Testis (tissue), 3 donors: ENCODE results near the gene MMAB. TPM values are rescaled to one million over a fixed set of nuclear protein-coding genes. Genes with fewer than 3 reads are reported as not detected.

ENCODE experiments used
- DNase-seq: peaks from one replicate; pipeline ENCODE4 v3.0.0-alpha.2; 2019
- H3K27ac ChIP-seq, 2 donors: fragments of 200-600 bp; sonication (generic); one replicate each; pipeline ENCODE4 v1.5.1; 2019
- H3K27me3 ChIP-seq: fragments of 200-600 bp; sonication (generic); one replicate; pipeline ENCODE4 v1.5.1; 2019
- H3K36me3 ChIP-seq: fragments of 200-600 bp; sonication (generic); one replicate; pipeline ENCODE4 v1.5.1; 2017; ENCODE audit warnings: low read depth; ENCODE audit errors: missing control alignments
- H3K4me1 ChIP-seq: fragments of 200-600 bp; sonication (generic); one replicate; pipeline ENCODE4 v1.5.1; 2019
- H3K4me3 ChIP-seq, 2 donors: fragments of 200-600 bp; sonication (generic); one replicate each; pipeline ENCODE4 v1.5.1; 2017 to 2019
- H3K9me3 ChIP-seq: fragments of 200-600 bp; sonication (generic); one replicate; pipeline ENCODE4 v1.5.1; 2017
- POLR2A ChIP-seq: fragments of 450-650 bp; IDR thresholded peaks from one replicate; pipeline ENCODE4 v1.6.1; 2017; ENCODE audit warnings: antibody characterized with exemption, mild to moderate bottlenecking, moderate library complexity
- WGBS, 2 donors: methylation state at CpG; one replicate each; pipeline ENCODE4 v1.1.5; 2018; 5-methylcytosine and 5-hydroxymethylcytosine counted together
- intact Hi-C: fragments of 100-400 bp; cut with DNase I; formaldehyde crosslinking; loops from one replicate; pipeline ENCODE4 v1.15.1; 2023; ENCODE audit warnings: low total_unique reads
- polyA plus RNA-seq: library from polyadenylated mRNA; stranded (reverse); fragments of 350-450 nt; fragmentation: Illumina TruSeq; extraction: RNeasy Lipid Tissue Mini Kit (QIAGEN cat#74804); gene quantifications from one replicate; pipeline ENCODE4 v1.2.3, GENCODE V29; 2014; ENCODE audit warnings: low read depth, low replicate concordance; ENCODE audit not compliant: insufficient read depth
- total RNA-seq, 2 donors: library from RNA; depleted of rRNA; stranded (reverse); fragments of >200 nt; gene quantifications; one replicate each; pipeline ENCODE4 v1.2.3, GENCODE V29; 2016
- TF ChIP-seq, protein P1 (sequence below), 3 experiments: fragments of 450-650 bp in 2 of 3; fragments of 200-600 bp in 1 of 3; sonication (generic) in 1 of 3; IDR thresholded peaks; one replicate each; pipeline ENCODE4 v1.5.1; 2016 to 2019; ENCODE audit warnings: antibody characterized with exemption in 3 of 3, mild to moderate bottlenecking in 2 of 3, moderate library complexity in 1 of 3

The MMAB gene
- total and polyA plus RNA-seq, 3 donors from 2014 or later, result 23.6 to 45.2 (median 26.4) TPM

DNA sequence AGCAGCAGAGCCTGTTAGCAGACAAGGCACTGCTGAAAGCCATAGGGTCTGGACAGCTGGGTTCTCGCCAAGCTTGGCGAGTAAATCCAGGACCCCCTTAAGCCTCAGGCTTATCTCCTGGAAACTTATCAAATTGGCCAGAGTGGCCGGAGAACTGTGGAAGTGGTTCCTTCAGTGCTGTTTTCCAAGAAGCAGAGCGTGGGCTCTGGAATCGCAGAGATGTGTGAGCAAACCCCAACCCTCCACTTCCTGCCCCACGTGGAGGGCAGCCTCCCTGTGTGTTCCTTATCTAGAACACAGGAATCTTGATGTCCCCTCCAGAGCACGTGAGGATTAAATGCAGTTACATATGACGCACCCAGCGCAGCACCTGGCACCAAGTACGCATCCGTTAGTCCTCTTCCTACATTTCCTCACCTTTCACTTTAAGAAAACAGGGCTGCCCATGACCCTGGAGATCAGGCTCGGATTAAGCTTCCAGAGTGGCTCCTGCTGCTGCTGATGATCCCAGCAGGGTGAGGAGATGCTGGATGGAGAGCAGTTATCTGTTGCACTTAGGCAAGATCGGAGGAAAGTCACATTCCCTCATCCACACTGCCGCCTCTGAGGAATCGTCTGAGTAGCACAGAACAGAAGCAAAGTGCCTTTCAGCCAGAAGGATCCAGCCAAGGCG is 35.0 kb downstream of the MMAB start:
- Histone ChIP-seq H3K9me3 (no peaks in the 10 kb centered on the region), H3K36me3 (no peaks in the 10 kb centered on the region), H3K4me1 (peaks cover 28% of the 10 kb centered on the region), H3K27ac (no peak overlapping the region), H3K27me3 (no peaks in the 10 kb centered on the region), H3K4me3 (no peak overlapping the region)
- TF ChIP-seq, protein P1, sequence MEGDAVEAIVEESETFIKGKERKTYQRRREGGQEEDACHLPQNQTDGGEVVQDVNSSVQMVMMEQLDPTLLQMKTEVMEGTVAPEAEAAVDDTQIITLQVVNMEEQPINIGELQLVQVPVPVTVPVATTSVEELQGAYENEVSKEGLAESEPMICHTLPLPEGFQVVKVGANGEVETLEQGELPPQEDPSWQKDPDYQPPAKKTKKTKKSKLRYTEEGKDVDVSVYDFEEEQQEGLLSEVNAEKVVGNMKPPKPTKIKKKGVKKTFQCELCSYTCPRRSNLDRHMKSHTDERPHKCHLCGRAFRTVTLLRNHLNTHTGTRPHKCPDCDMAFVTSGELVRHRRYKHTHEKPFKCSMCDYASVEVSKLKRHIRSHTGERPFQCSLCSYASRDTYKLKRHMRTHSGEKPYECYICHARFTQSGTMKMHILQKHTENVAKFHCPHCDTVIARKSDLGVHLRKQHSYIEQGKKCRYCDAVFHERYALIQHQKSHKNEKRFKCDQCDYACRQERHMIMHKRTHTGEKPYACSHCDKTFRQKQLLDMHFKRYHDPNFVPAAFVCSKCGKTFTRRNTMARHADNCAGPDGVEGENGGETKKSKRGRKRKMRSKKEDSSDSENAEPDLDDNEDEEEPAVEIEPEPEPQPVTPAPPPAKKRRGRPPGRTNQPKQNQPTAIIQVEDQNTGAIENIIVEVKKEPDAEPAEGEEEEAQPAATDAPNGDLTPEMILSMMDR (IDR thresholded peaks at IDR 0.05), result no peak
- TF ChIP-seq POLR2A, result no peak
- WGBS, 2 donors, result 46 to 59% methylated on average over 13 to 16 of the region's 16 CpGs
- no peak for DNase-seq
- intact Hi-C loops, result no loop called here

DNA sequence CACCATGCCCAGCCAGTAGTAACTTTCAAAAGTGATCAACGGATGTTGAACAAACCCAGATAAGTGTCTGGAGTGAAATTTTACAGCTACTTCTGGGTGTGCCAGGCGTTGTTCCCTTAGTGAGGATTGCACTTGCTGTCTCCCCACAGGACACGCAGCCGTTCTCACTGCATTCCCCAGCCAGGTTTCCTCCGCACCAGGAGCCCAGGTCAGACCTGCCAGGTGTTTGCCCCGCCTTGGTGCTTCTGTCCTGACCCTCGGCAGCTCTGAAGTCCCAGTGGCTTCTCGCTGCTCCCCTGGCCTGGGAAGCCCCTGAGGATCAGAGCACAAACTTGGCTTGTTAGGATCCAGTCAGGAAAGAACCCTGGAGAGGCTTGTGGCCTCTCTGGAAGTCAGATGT is 36.2 kb downstream of the MMAB start:
- no peaks in the 10 kb centered on the region for H3K9me3 ChIP-seq
- no peak overlapping the region for H3K27ac ChIP-seq
- no peak for DNase-seq
- no peak for TF ChIP-seq POLR2A
- TF ChIP-seq, protein P1 (IDR thresholded peaks at IDR 0.05), result no peak
- no peaks in the 10 kb centered on the region for H3K36me3 ChIP-seq
- 89 to 93% methylated on average over 8 of the region's 8 CpGs for WGBS, 2 donors
- H3K27me3 ChIP-seq, result no peaks in the 10 kb centered on the region
- intact Hi-C loops, result no loop called here
- H3K4me3 ChIP-seq, result no peak overlapping the region
- peaks cover 28% of the 10 kb centered on the region for H3K4me1 ChIP-seq

DNA sequence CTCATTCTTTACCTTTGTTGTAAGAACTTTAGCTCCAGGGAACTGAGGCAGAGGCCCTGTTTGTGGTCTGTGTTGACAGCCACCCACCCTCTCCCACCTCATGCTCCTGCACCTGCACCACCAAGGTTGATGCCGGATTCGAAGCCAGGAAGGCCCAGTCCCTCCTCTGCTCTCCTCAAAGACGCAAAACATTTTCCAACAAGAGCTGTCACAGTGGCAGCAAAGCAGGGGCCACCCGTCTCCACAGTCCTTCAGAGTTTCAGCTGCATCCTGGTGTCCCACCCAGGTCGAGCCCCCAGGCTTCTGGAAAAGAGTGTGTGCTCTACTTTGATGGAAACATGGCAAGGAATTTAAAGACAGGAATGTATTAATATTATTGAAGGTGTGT is 37.4 kb downstream of the MMAB start:
- Histone ChIP-seq H3K4me3 (no peak overlapping the region), H3K4me1 (peaks cover 15% of the 10 kb centered on the region), H3K27ac (no peak overlapping the region), H3K27me3 (no peaks in the 10 kb centered on the region), H3K36me3 (no peaks in the 10 kb centered on the region), H3K9me3 (no peaks in the 10 kb centered on the region)
- WGBS, 2 donors, result 91% methylated on average over 5 of the region's 5 CpGs
- intact Hi-C loops, result no loop called here
- TF ChIP-seq POLR2A, result no peak
- TF ChIP-seq, protein P1 (IDR thresholded peaks at IDR 0.05), result no peak
- DNase-seq, result no peak

DNA sequence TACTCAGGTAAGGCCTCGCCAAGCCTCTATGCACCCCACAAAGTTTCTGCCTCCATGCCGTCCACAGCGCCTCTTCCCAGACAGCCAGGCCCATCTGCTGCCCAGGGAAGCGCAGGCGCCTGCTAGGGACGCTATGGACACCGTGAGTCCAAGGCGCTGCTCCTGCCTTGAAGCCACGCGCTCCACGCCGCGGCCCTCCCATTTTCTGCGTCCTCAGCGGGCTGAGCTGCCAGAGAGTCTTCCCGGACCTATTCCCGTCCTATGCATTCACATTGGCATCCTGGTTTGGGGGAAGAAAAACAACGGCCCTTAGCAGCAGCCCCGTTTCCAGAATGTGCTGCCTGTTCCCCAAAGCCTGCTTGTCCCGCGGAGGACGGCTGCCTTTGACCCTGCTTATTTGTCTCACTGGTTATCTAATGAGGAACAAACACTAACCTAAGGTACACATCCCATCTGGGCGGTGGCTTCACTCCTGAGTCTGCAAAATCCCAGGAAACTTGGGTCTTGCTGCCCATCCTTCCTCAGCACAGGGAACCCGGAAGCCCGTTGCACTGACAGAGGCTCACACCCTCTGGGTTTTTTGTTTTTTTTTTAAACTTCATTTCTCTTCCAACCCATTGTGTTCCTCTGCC is 38.0 kb downstream of the MMAB start:
- intact Hi-C loops, result no loop called here
- Histone ChIP-seq H3K4me3 (no peak overlapping the region), H3K9me3 (no peaks in the 10 kb centered on the region), H3K27me3 (no peaks in the 10 kb centered on the region), H3K36me3 (no peaks in the 10 kb centered on the region), H3K27ac (no peak overlapping the region), H3K4me1 (peaks cover 17% of the 10 kb centered on the region)
- no peak for TF ChIP-seq POLR2A
- TF ChIP-seq, protein P1 (IDR thresholded peaks at IDR 0.05), result no peak
- DNase-seq, result no peak
- WGBS, 2 donors, result 94 to 95% methylated on average over 23 to 25 of the region's 25 CpGs

DNA sequence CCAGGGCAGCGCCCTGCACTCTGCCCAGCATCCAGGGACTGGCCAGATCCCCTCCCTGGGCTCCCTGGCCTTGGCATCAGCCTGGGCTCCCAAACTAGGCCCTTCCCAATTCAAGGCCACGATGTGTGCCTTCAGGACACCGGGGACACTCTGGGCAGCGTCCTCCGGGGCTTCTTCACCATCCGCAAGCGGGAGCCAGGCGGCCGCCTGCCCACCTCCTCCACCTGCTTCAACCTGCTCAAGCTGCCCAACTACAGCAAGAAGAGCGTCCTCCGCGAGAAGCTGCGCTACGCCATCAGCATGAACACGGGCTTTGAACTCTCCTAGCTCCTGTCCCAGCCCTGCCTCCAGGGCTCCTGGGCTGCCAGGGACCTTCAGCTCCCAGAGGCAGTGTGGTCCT is 38.8 kb downstream of the MMAB start:
- Histone ChIP-seq H3K4me3 (no peak overlapping the region), H3K4me1 (peaks cover 19% of the 10 kb centered on the region), H3K36me3 (no peaks in the 10 kb centered on the region), H3K9me3 (no peaks in the 10 kb centered on the region), H3K27ac (no peak overlapping the region), H3K27me3 (no peaks in the 10 kb centered on the region)
- DNase-seq, result no peak
- intact Hi-C loops, result no loop called here
- TF ChIP-seq, protein P1 (IDR thresholded peaks at IDR 0.05), result no peak
- no peak for TF ChIP-seq POLR2A
- 92 to 97% methylated on average over 5 to 15 of the region's 15 CpGs for WGBS, 2 donors
